Kidney (tissue), 14 donors: ENCODE results near the gene ATP11B. TPM values are rescaled to one million over a fixed set of nuclear protein-coding genes. Genes with fewer than 3 reads are reported as not detected.
"Not testable (repeated sequence)": the region's sequence is repeated elsewhere in the genome, so short reads cannot be mapped to it uniquely, and the experiment has no call there.

Source experiments
- DNase-seq, 5 donors: peaks; one replicate each; pipeline ENCODE4 v3.0.0-alpha.2; 2013 to 2020
- FAIRE-seq: peaks from 2 replicates; lab custom pipeline; 2012; peaks lifted over from hg19 to GRCh38; lab: Jason Lieb, UNC
- H3K27ac ChIP-seq, 2 donors: one replicate each; pipeline ENCODE4 v1.7.0; 2013; ENCODE audit warnings: low read depth in 2 of 2, low read length in 2 of 2, inconsistent platforms in 1 of 2
- H3K27me3 ChIP-seq: one replicate; pipeline ENCODE4 v1.7.1; 2013; ENCODE audit warnings: low read length, inconsistent platforms; ENCODE audit not compliant: control insufficient read depth, insufficient read depth
- H3K36me3 ChIP-seq, 3 donors: one replicate each; pipeline versions ENCODE4 v1.7.0 to v1.7.1; 2013; ENCODE audit warnings: low read length in 3 of 3, control low read depth in 1 of 3, inconsistent platforms in 1 of 3; ENCODE audit not compliant: insufficient read depth in 3 of 3, control insufficient read depth in 2 of 3
- H3K4me1 ChIP-seq, 3 donors: one replicate each; pipeline versions ENCODE4 v1.7.0 to v1.7.1; 2013; ENCODE audit warnings: low read length in 3 of 3, inconsistent platforms in 1 of 3, low read depth in 1 of 3; ENCODE audit not compliant: control insufficient read depth in 2 of 3, insufficient read depth in 2 of 3
- H3K4me3 ChIP-seq, 3 donors: one replicate each; pipeline versions ENCODE4 v1.7.0 to v1.8.1; 2013; ENCODE audit warnings: low read length in 3 of 3, control low read depth in 1 of 3, inconsistent platforms in 1 of 3
- H3K9ac ChIP-seq, 3 donors: one replicate each; pipeline versions ENCODE4 v1.7.0 to v1.7.1; 2013; ENCODE audit warnings: low read length in 3 of 3, control low read depth in 1 of 3, inconsistent platforms in 1 of 3
- H3K9me3 ChIP-seq, 3 donors: one replicate each; pipeline versions ENCODE4 v1.7.0 to v1.7.1; 2013; ENCODE audit warnings: low read length in 3 of 3, control low read depth in 1 of 3, inconsistent platforms in 1 of 3; ENCODE audit not compliant: control insufficient read depth in 2 of 3, insufficient read depth in 1 of 3
- CTCF ChIP-seq: IDR thresholded peaks from 3 replicates; pipeline ENCODE4 v1.5.1; 2012; ENCODE audit warnings: mild to moderate bottlenecking, moderate library complexity, borderline replicate concordance; ENCODE audit not compliant: insufficient read depth; ENCODE audit errors: extremely low read depth
- intact Hi-C: fragments of 100-400 bp; cut with DNase I; formaldehyde crosslinking; loops from one replicate; pipeline ENCODE4 v1.11.1; 2022
- polyA plus RNA-seq: library from polyadenylated mRNA; stranded (reverse); fragments of 350-450 nt; fragmentation: Illumina TruSeq; extraction: RNeasy Lipid Tissue Mini Kit (QIAGEN cat#74804); gene quantifications from one replicate; pipeline ENCODE4 v1.2.3, GENCODE V29; 2014; ENCODE audit warnings: low read depth, low replicate concordance; ENCODE audit not compliant: insufficient read depth
- total RNA-seq: library from RNA; stranded (reverse); fragmentation: NEBNext Ultra II Directional; extraction: Animal tissue kit (Norgen Biotek cat#: 25700); gene quantifications from one replicate; pipeline ENCODE4 v1.2.1, GENCODE V29; 2021
- donor health status: control.
- donor health status: control.
- donor health status: control.
- donor health status: control.
- donor health status: control.
- donor health status: DM: yes; HTN: yes; CAD: no.
- donor health status: Normal renal cell carcinoma (clear cell type).

Gene ATP11B
- total and polyA plus RNA-seq, 2 donors from 2014 or later: 8.0 to 65.0 TPM

- no peak for TF ChIP-seq CTCF
- DNase-seq (no peak), FAIRE-seq (no peak)
- no peak overlapping the region for H3K27ac ChIP-seq
- no peaks in the 10 kb centered on the region for H3K9me3 ChIP-seq
- H3K4me1 ChIP-seq: peaks cover 0 to 2% (median 0%) of the 10 kb centered on the region in 3 donors
- intact Hi-C loops: no loop called here
- H3K36me3 ChIP-seq: no peaks in the 10 kb centered on the region
- H3K27me3 ChIP-seq: no peaks in the 10 kb centered on the region
- H3K9ac ChIP-seq: no peak overlapping the region
- H3K4me3 ChIP-seq: no peak overlapping the region
Observed at GRCh38 chr3:182821221-182821981, 28.1 kb downstream of the ATP11B start.

- DNase-seq, FAIRE-seq, H3K4me1 ChIP-seq, H3K27me3 ChIP-seq, intact Hi-C loops, H3K9me3 ChIP-seq, H3K9ac ChIP-seq, H3K4me3 ChIP-seq, H3K27ac ChIP-seq, H3K36me3 ChIP-seq: not testable (repeated sequence)
Observed at GRCh38 chr3:182822260-182822659, 29.0 kb downstream of the ATP11B start.

GRCh38 chr3:182824957-182825356 lies 31.7 kb downstream of the ATP11B start:
- Histone ChIP-seq H3K27me3 (no peaks in the 10 kb centered on the region), H3K9me3 (no peaks in the 10 kb centered on the region), H3K27ac (no peak overlapping the region), H3K9ac (no peak overlapping the region), H3K4me1 (no peaks in the 10 kb centered on the region), H3K36me3 (no peaks in the 10 kb centered on the region), H3K4me3 (no peak overlapping the region)
- intact Hi-C loops: no loop called here
- TF ChIP-seq CTCF: no peak
- no peak for DNase-seq
- FAIRE-seq: no peak

- Histone ChIP-seq H3K4me3 (no peak overlapping the region), H3K9ac (no peak overlapping the region), H3K36me3 (peaks cover 0 to 5% (median 4%) of the 10 kb centered on the region in 3 donors), H3K4me1 (no peaks in the 10 kb centered on the region), H3K27ac (no peak overlapping the region), H3K27me3 (no peaks in the 10 kb centered on the region), H3K9me3 (no peaks in the 10 kb centered on the region)
- DNase-seq: no peak
- intact Hi-C loops: no loop called here
- TF ChIP-seq CTCF: no peak
- FAIRE-seq: no peak
Observed at GRCh38 chr3:182829761-182830405, 36.6 kb downstream of the ATP11B start.
